Osteocyte (in vitro differentiated cells): ENCODE results near the gene PEX5L. TPM values are rescaled to one million over a fixed set of nuclear protein-coding genes. Genes with fewer than 3 reads are reported as not detected.

Experiments
- DNase-seq: peaks from one replicate; pipeline ENCODE4 v3.0.0; 2021; ENCODE audit warnings: mixed read lengths; ENCODE audit not compliant: unreplicated experiment; ENCODE audit errors: extremely low spot score
- H3K27ac Mint-ChIP-seq: one replicate; pipeline ENCODE4 v1.8.0; 2021; ENCODE audit warnings: mild to moderate bottlenecking, mixed read lengths; ENCODE audit not compliant: unreplicated experiment
- H3K27me3 Mint-ChIP-seq: one replicate; pipeline ENCODE4 v1.8.0; 2021; ENCODE audit warnings: mixed read lengths; ENCODE audit not compliant: unreplicated experiment
- H3K36me3 Mint-ChIP-seq: one replicate; pipeline ENCODE4 v1.8.0; 2021; ENCODE audit warnings: mixed read lengths; ENCODE audit not compliant: unreplicated experiment
- H3K4me1 Mint-ChIP-seq: one replicate; pipeline ENCODE4 v1.8.0; 2021; ENCODE audit warnings: mixed read lengths; ENCODE audit not compliant: unreplicated experiment
- H3K4me3 Mint-ChIP-seq: one replicate; pipeline ENCODE4 v1.8.0; 2021; ENCODE audit warnings: mild to moderate bottlenecking, moderate library complexity, mixed read lengths; ENCODE audit not compliant: unreplicated experiment
- H3K9me3 Mint-ChIP-seq: one replicate; pipeline ENCODE4 v1.8.0; 2021; ENCODE audit warnings: mixed read lengths; ENCODE audit not compliant: unreplicated experiment
- CTCF ChIP-seq: fragments of 200-600 bp; sonication (generic); IDR thresholded peaks from 2 replicates; pipeline ENCODE4 v1.5.0; 2021; ENCODE audit warnings: antibody characterized with exemption, mild to moderate bottlenecking, moderate library complexity
- total RNA-seq: library from RNA; stranded (reverse); gene quantifications from 2 replicates; pipeline ENCODE4 v1.2.1, GENCODE V29; 2021

PEX5L gene
- total RNA-seq, 1 donor from 2014 or later = not detected

- Mint-ChIP-seq H3K4me3 (no peak overlapping the region), H3K27me3 (peaks cover 28% of the 10 kb centered on the region), H3K27ac (no peak overlapping the region), H3K9me3 (no peaks in the 10 kb centered on the region), H3K4me1 (peaks cover 12% of the 10 kb centered on the region), H3K36me3 (no peaks in the 10 kb centered on the region)
- DNase-seq = no peak
- TF ChIP-seq CTCF = no peak
These were observed 184.4 kb downstream of the PEX5L start for GRCh38 chr3:179852142-179852905.

- Mint-ChIP-seq H3K9me3 (no peaks in the 10 kb centered on the region), H3K36me3 (no peaks in the 10 kb centered on the region), H3K27me3 (peaks cover 20% of the 10 kb centered on the region), H3K4me1 (peaks cover 11% of the 10 kb centered on the region), H3K4me3 (no peak overlapping the region), H3K27ac (no peak overlapping the region)
- TF ChIP-seq CTCF = no peak
- DNase-seq = no peak
These were observed 188.0 kb downstream of the PEX5L start for GRCh38 chr3:179848711-179849110.

- H3K4me3 Mint-ChIP-seq = no peak overlapping the region
- no peaks in the 10 kb centered on the region for H3K9me3 Mint-ChIP-seq
- no peak overlapping the region for H3K27ac Mint-ChIP-seq
- H3K4me1 Mint-ChIP-seq = peaks cover 7% of the 10 kb centered on the region
- TF ChIP-seq CTCF = no peak
- H3K36me3 Mint-ChIP-seq = no peaks in the 10 kb centered on the region
- peaks cover 19% of the 10 kb centered on the region for H3K27me3 Mint-ChIP-seq
- DNase-seq = no peak
These were observed 194.7 kb downstream of the PEX5L start for GRCh38 chr3:179842061-179842460.

GRCh38 chr3:179840985-179841384 is 195.8 kb downstream of the PEX5L start:
- Mint-ChIP-seq H3K4me1 (peaks cover 7% of the 10 kb centered on the region), H3K4me3 (no peak overlapping the region), H3K9me3 (no peaks in the 10 kb centered on the region), H3K27me3 (peaks cover 19% of the 10 kb centered on the region), H3K27ac (no peak overlapping the region), H3K36me3 (no peaks in the 10 kb centered on the region)
- TF ChIP-seq CTCF = no peak
- no peak for DNase-seq

GRCh38 chr3:179837374-179837773 is 199.4 kb downstream of the PEX5L start:
- peak; percentile 40 for TF ChIP-seq CTCF
- no peak for DNase-seq
- peaks cover 21% of the 10 kb centered on the region for H3K4me1 Mint-ChIP-seq
- H3K36me3 Mint-ChIP-seq = no peaks in the 10 kb centered on the region
- H3K27ac Mint-ChIP-seq = no peak overlapping the region
- H3K27me3 Mint-ChIP-seq = peaks cover 6% of the 10 kb centered on the region
- H3K4me3 Mint-ChIP-seq = no peak overlapping the region
- no peaks in the 10 kb centered on the region for H3K9me3 Mint-ChIP-seq
